Keratinocyte (primary cell): ENCODE results near the gene FARP1.

Source experiments
- CTCF ChIP-seq, 3 experiments: IDR thresholded peaks in 1 of 3; conservative IDR thresholded peaks in 1 of 3; optimal IDR thresholded peaks in 1 of 3; 2 replicates in 2 of 3; 3 replicates in 1 of 3; pipeline versions ENCODE3 to v1.5.1; 2011; ENCODE audit warnings: low read length in 3 of 3, mild to moderate bottlenecking in 3 of 3, moderate library complexity in 2 of 3, control low read depth in 1 of 3, inconsistent platforms in 1 of 3; ENCODE audit not compliant: insufficient read depth in 2 of 3; ENCODE audit errors: extremely low read depth in 1 of 3
- EZH2 ChIP-seq: IDR thresholded peaks from one replicate; pipeline ENCODE4 v1.6.1; 2012; ENCODE audit warnings: inconsistent platforms, mild to moderate bottlenecking, low read length, moderate library complexity

- TF ChIP-seq CTCF (optimal IDR thresholded peaks at IDR 0.05 in 1 of 3, IDR thresholded peaks at IDR 0.05 in 1 of 3, conservative IDR thresholded peaks at IDR 0.05 in 1 of 3; ENCODE audit: extremely low read depth in 1 of 3, insufficient read depth in 2 of 3, low read length in 3 of 3) (no peak), EZH2 (no peak)
Observed at GRCh38 chr13:98325724-98326123, 182.8 kb downstream of the FARP1 start.
